IPS-NIHi7 (cell line): Measurements from ENCODE around the gene SLC44A3.

Experiments
- DNase-seq: peaks from one replicate; pipeline ENCODE4 v3.0.0; 2012; ENCODE audit warnings: mixed read lengths; ENCODE audit errors: extremely low spot score

SLC44A3 gene

GRCh38 chr1:94872771-94873495 is 52.8 kb downstream of the SLC44A3 start:
- no peak for DNase-seq

- DNase-seq, result no peak
These were observed 53.6 kb downstream of the SLC44A3 start for GRCh38 chr1:94873520-94874351.

- DNase-seq, result no peak
These were observed 54.3 kb downstream of the SLC44A3 start for GRCh38 chr1:94874423-94874822.

- no peak for DNase-seq
These were observed 55.6 kb downstream of the SLC44A3 start for GRCh38 chr1:94875794-94876193.

GRCh38 chr1:94876362-94876761 is 56.2 kb downstream of the SLC44A3 start:
- no peak for DNase-seq

GRCh38 chr1:94878329-94878728 is 58.2 kb downstream of the SLC44A3 start:
- no peak for DNase-seq

GRCh38 chr1:94883691-94884090 is 63.5 kb downstream of the SLC44A3 start:
- no peak for DNase-seq

- peak; percentile 84 for DNase-seq
These were observed 63.9 kb downstream of the SLC44A3 start for GRCh38 chr1:94884106-94884505.

GRCh38 chr1:94884507-94884906 is 64.3 kb downstream of the SLC44A3 start:
- DNase-seq, result no peak

GRCh38 chr1:94886361-94886760 is 66.2 kb downstream of the SLC44A3 start:
- DNase-seq, result no peak

GRCh38 chr1:94887106-94887505 is 66.9 kb downstream of the SLC44A3 start:
- no peak for DNase-seq

- peak; percentile 62 for DNase-seq
These were observed 67.5 kb downstream of the SLC44A3 start for GRCh38 chr1:94887603-94888171.

GRCh38 chr1:94888201-94888600 is 68.0 kb downstream of the SLC44A3 start:
- no peak for DNase-seq

- no peak for DNase-seq
These were observed 72.6 kb downstream of the SLC44A3 start for GRCh38 chr1:94892604-94893254.

GRCh38 chr1:94894630-94895029 is 74.5 kb downstream of the SLC44A3 start:
- DNase-seq, result no peak

GRCh38 chr1:94895518-94895917 is 75.4 kb downstream of the SLC44A3 start:
- DNase-seq, result no peak

GRCh38 chr1:94898491-94899385 is 78.6 kb downstream of the SLC44A3 start:
- no peak for DNase-seq

GRCh38 chr1:94899756-94900155 is 79.6 kb downstream of the SLC44A3 start:
- DNase-seq, result no peak

GRCh38 chr1:94901841-94902240 is 81.7 kb downstream of the SLC44A3 start:
- no peak for DNase-seq

- no peak for DNase-seq
These were observed 83.3 kb downstream of the SLC44A3 start for GRCh38 chr1:94903280-94904009.
